Fibroblast of lung (primary cell): ENCODE measurements around the gene GLTPD2. TPM values are rescaled to one million over a fixed set of nuclear protein-coding genes. Genes with fewer than 3 reads are reported as not detected.

ENCODE experiments used
- DNase-seq, 2 donors: peaks; one replicate each; pipeline versions ENCODE4 v3.0.0 to v3.0.0-alpha.2; 2010; ENCODE audit warnings: low read depth in 2 of 2
- H2AFZ ChIP-seq: 2 replicates; pipeline ENCODE4 v1.5.1; 2012; ENCODE audit warnings: low read length, control low read depth, inconsistent platforms
- H3K27ac ChIP-seq: 2 replicates; pipeline ENCODE4 v1.5.1; 2011; ENCODE audit warnings: low read length, control low read depth; ENCODE audit not compliant: insufficient read depth
- H3K27me3 ChIP-seq: 2 replicates; pipeline ENCODE4 v1.5.1; 2011; ENCODE audit warnings: mild to moderate bottlenecking, low read length; ENCODE audit not compliant: control insufficient read depth, insufficient read depth
- H3K36me3 ChIP-seq: 2 replicates; pipeline ENCODE4 v1.5.1; 2011; ENCODE audit warnings: low read length; ENCODE audit not compliant: control insufficient read depth, insufficient read depth
- H3K4me1 ChIP-seq: 2 replicates; pipeline ENCODE4 v1.5.1; 2011; ENCODE audit warnings: low read length; ENCODE audit not compliant: control insufficient read depth, insufficient read depth; ENCODE audit errors: extremely low read depth
- H3K4me2 ChIP-seq: 2 replicates; pipeline ENCODE4 v1.5.1; 2011; ENCODE audit warnings: low read length, control low read depth; ENCODE audit not compliant: insufficient read depth; ENCODE audit errors: extremely low read depth
- H3K4me3 ChIP-seq, 4 experiments: fragments of 200-600 bp in 1 of 4; sonication (generic) in 1 of 4; replicated peaks in 1 of 4; 2 replicates each; pipeline ENCODE4 v1.5.1; 2011 to 2016; ENCODE audit warnings: low read length in 4 of 4, low read depth in 3 of 4, mild to moderate bottlenecking in 3 of 4, control low read depth in 2 of 4, inconsistent platforms in 1 of 4, mixed read lengths in 1 of 4; ENCODE audit not compliant: insufficient read depth in 1 of 4; ENCODE audit errors: control extremely low read depth in 1 of 4
- H3K79me2 ChIP-seq: 2 replicates; pipeline ENCODE4 v1.5.1; 2012; ENCODE audit warnings: mild to moderate bottlenecking, low read length, inconsistent platforms; ENCODE audit not compliant: control insufficient read depth, insufficient read depth
- H3K9ac ChIP-seq: 2 replicates; pipeline ENCODE4 v1.5.1; 2011; ENCODE audit warnings: mild to moderate bottlenecking, low read length, control low read depth; ENCODE audit not compliant: insufficient read depth
- H3K9me3 ChIP-seq: 2 replicates; pipeline ENCODE4 v1.5.1; 2012; ENCODE audit warnings: low read depth, low read length; ENCODE audit not compliant: control insufficient read depth, insufficient read depth
- H4K20me1 ChIP-seq: 2 replicates; pipeline ENCODE4 v1.5.1; 2011; ENCODE audit warnings: low read length; ENCODE audit not compliant: control insufficient read depth, insufficient read depth; ENCODE audit errors: extremely low read depth
- CTCF ChIP-seq, 2 donors: IDR thresholded peaks in 1 of 2; conservative IDR thresholded peaks in 1 of 2; 1 replicate in 1 of 2; 2 replicates in 1 of 2; pipeline ENCODE4 v1.5.1; 2011 to 2012; ENCODE audit warnings: low read length in 2 of 2, control low read depth in 1 of 2, inconsistent platforms in 1 of 2, low read depth in 1 of 2, mild to moderate bottlenecking in 1 of 2
- EZH2 ChIP-seq: IDR thresholded peaks from 2 replicates; pipeline ENCODE4 v1.5.1; 2012; ENCODE audit warnings: low read length, control low read depth, mild to moderate bottlenecking; ENCODE audit errors: missing control alignments
- polyA plus RNA-seq, 2 donors: library from polyadenylated mRNA; depleted of rRNA in 1 of 2; stranded (reverse) in 1 of 2; unstranded in 1 of 2; fragments of >200 nt; gene quantifications; 2 replicates each; pipeline ENCODE4 v1.2.1, GENCODE V29; 2011 to 2012; ENCODE audit warnings: missing spikeins in 1 of 2
- total RNA-seq: library from RNA; depleted of rRNA; stranded (reverse); fragments of >200 nt; gene quantifications from 2 replicates; pipeline ENCODE4 v1.2.1, GENCODE V29; 2014

Gene GLTPD2
- total and polyA plus RNA-seq, 2 donors (not counting 1 experiment from before 2014, with no cell fraction given): not detected

DNA sequence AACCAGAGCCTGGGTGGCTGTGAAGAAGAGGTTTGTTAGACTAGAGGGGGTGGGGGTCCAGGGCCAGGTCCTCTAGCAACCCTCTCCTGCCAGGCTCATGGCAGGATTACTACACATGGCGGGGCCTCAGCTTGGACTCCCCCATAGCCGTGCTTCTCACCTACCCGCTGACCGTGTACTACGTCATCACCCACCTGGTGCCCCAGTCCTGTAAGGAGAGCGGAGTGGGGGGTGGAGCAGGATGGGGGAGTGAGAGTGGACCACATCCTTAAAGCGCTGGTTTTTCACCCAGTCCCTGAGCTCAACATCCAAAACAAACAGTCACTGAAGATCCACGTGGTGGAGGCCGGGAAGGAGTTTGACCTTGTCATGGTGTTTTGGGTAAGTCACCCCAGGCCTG is 44.9 kb upstream of the GLTPD2 start:
- Histone ChIP-seq H3K79me2 (no peaks in the 10 kb centered on the region), H3K4me1 (no peaks in the 10 kb centered on the region), H3K4me2 (no peak overlapping the region), H3K9ac (no peak overlapping the region), H3K36me3 (no peaks in the 10 kb centered on the region), H3K9me3 (no peaks in the 10 kb centered on the region), H3K27ac (no peak overlapping the region), H4K20me1 (no peaks in the 10 kb centered on the region), H3K27me3 (peaks cover 29% of the 10 kb centered on the region), H3K4me3 (no peak overlapping the region), H2AFZ (no peak overlapping the region)
- TF ChIP-seq EZH2: no peak
- TF ChIP-seq CTCF (conservative IDR thresholded peaks at IDR 0.05 in 1 of 2, IDR thresholded peaks at IDR 0.05 in 1 of 2; ENCODE audit: low read depth in 1 of 2, low read length in 2 of 2): no peak
- no peak for DNase-seq

DNA sequence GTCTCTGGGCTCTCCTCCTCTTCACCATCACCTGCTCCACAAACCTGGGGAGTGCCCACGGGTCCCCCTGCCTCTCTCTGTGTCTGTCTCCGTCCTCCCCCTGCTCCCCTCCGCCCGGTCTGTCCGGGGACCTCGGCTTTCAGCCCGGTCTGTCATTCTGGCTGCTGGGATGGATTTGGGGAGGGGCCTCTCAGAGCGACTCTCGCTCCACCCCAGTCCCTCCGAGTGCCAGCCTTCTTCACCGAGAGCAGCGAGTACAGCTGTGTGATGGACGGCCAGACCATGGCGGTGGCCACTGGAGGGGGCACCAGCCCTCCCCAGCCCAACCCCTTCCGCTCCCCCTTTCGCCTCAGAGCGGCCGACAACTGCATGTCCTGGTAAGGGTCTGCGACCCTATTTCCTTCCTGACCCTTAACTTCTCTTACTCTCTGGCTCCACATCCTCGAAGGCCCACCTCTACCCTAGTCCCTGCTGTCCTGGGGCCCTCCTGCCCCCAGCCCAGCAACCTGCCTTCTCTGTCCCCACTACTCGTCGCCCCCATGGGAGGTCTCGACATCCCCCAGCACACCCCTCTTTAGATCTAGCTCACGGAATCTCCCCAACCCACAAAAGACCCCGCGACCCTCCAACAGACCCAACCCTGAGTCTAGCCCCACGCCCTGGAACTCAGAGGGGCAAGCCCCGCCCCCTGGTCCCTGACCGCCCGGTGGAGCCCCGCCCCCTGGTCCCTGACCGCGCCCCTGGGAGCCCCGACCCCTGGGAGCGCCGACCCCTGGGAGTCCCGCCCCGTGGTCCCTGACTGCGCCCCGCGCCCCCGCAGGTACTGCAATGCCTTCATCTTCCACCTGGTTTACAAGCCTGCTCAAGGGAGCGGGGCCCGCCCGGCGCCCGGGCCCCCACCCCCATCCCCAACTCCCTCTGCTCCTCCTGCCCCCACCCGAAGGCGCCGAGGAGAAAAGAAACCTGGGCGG is 43.5 kb upstream of the GLTPD2 start:
- peaks cover 23% of the 10 kb centered on the region for H3K27me3 ChIP-seq

More for the DNA sequence above, 43.5 kb upstream of the GLTPD2 start:
- Histone ChIP-seq H3K9me3 (no peaks in the 10 kb centered on the region), H3K79me2 (no peaks in the 10 kb centered on the region), H3K4me3 (no peak overlapping the region), H3K9ac (no peak overlapping the region), H3K4me1 (no peaks in the 10 kb centered on the region), H4K20me1 (no peaks in the 10 kb centered on the region), H2AFZ (no peak overlapping the region), H3K27ac (no peak overlapping the region), H3K4me2 (no peak overlapping the region), H3K36me3 (no peaks in the 10 kb centered on the region)
- DNase-seq: no peak
- TF ChIP-seq CTCF (conservative IDR thresholded peaks at IDR 0.05 in 1 of 2, IDR thresholded peaks at IDR 0.05 in 1 of 2; ENCODE audit: low read depth in 1 of 2, low read length in 2 of 2) (no peak), EZH2 (no peak)
